Astrocyte (in vitro differentiated cells and primary cell): ENCODE results near the gene KCNIP2. TPM values are rescaled to one million over a fixed set of nuclear protein-coding genes. Genes with fewer than 3 reads are reported as not detected.

Source experiments
- DNase-seq: peaks from one replicate; pipeline ENCODE4 v3.0.0-alpha.2; 2010; ENCODE audit warnings: low read depth
- FAIRE-seq: peaks from 2 replicates; lab custom pipeline; 2011; peaks lifted over from hg19 to GRCh38; lab: Jason Lieb, UNC
- H2AFZ ChIP-seq: 2 replicates; pipeline ENCODE4 v1.6.0; 2012; ENCODE audit warnings: low read depth, low read length, inconsistent platforms
- H3K27ac ChIP-seq: 2 replicates; pipeline ENCODE4 v1.5.1; 2011; ENCODE audit warnings: low read depth, low read length, inconsistent platforms
- H3K27me3 ChIP-seq: 2 replicates; pipeline ENCODE4 v1.6.0; 2011; ENCODE audit warnings: low read length, inconsistent platforms; ENCODE audit not compliant: insufficient read depth
- H3K36me3 ChIP-seq: 2 replicates; pipeline ENCODE4 v1.5.1; 2011; ENCODE audit warnings: low read length, inconsistent platforms; ENCODE audit not compliant: insufficient read depth
- H3K4me1 ChIP-seq: 2 replicates; pipeline ENCODE4 v1.5.1; 2011; ENCODE audit warnings: low read length, inconsistent platforms; ENCODE audit not compliant: insufficient read depth
- H3K4me2 ChIP-seq: 2 replicates; pipeline ENCODE4 v1.6.0; 2012; ENCODE audit warnings: low read length, inconsistent platforms
- H3K4me3 ChIP-seq: 2 replicates; pipeline ENCODE4 v1.5.1; 2011; ENCODE audit warnings: low read depth, mild to moderate bottlenecking, low read length, inconsistent platforms; ENCODE audit not compliant: insufficient read depth
- H3K79me2 ChIP-seq: 2 replicates; pipeline ENCODE4 v1.6.0; 2012; ENCODE audit warnings: mild to moderate bottlenecking, low read length, inconsistent platforms; ENCODE audit not compliant: insufficient read depth
- H3K9ac ChIP-seq: 2 replicates; pipeline ENCODE4 v1.6.0; 2012; ENCODE audit warnings: mild to moderate bottlenecking, low read length, inconsistent platforms
- H3K9me3 ChIP-seq: 2 replicates; pipeline ENCODE4 v1.5.1; 2012; ENCODE audit warnings: low read depth, mild to moderate bottlenecking, low read length, inconsistent platforms; ENCODE audit not compliant: insufficient read depth
- H4K20me1 ChIP-seq: 2 replicates; pipeline ENCODE4 v1.6.0; 2012; ENCODE audit warnings: low read length, inconsistent platforms; ENCODE audit not compliant: insufficient read depth
- H3K27ac Mint-ChIP-seq: one replicate; pipeline ENCODE4 v1.8.0; 2021; ENCODE audit warnings: mild to moderate bottlenecking, mixed read lengths; ENCODE audit not compliant: unreplicated experiment
- H3K27me3 Mint-ChIP-seq: one replicate; pipeline ENCODE4 v1.8.0; 2021; ENCODE audit warnings: low read depth, mixed read lengths; ENCODE audit not compliant: unreplicated experiment
- H3K36me3 Mint-ChIP-seq: one replicate; pipeline ENCODE4 v1.8.0; 2021; ENCODE audit warnings: low read depth, mixed read lengths; ENCODE audit not compliant: unreplicated experiment
- H3K4me1 Mint-ChIP-seq: one replicate; pipeline ENCODE4 v1.8.0; 2021; ENCODE audit warnings: low read depth, mixed read lengths; ENCODE audit not compliant: unreplicated experiment
- H3K4me3 Mint-ChIP-seq: one replicate; pipeline ENCODE4 v1.8.0; 2021; ENCODE audit warnings: mild to moderate bottlenecking, moderate library complexity, mixed read lengths; ENCODE audit not compliant: unreplicated experiment
- H3K9me3 Mint-ChIP-seq: one replicate; pipeline ENCODE4 v1.8.0; 2021; ENCODE audit warnings: mild to moderate bottlenecking, mixed read lengths; ENCODE audit not compliant: unreplicated experiment
- EZH2 ChIP-seq: IDR thresholded peaks from 2 replicates; pipeline ENCODE4 v1.6.1; 2012; ENCODE audit warnings: mild to moderate bottlenecking, low read length, inconsistent platforms; ENCODE audit not compliant: insufficient read depth
- total RNA-seq: library from RNA; stranded (reverse); gene quantifications from 2 replicates; pipeline ENCODE4 v1.2.1, GENCODE V29; 2021
- TF ChIP-seq, protein P1 (sequence below): IDR thresholded peaks from 2 replicates; pipeline ENCODE4 v1.5.1; 2011; ENCODE audit warnings: low read depth, mild to moderate bottlenecking, inconsistent platforms, low read length, moderate library complexity; ENCODE audit not compliant: insufficient read depth

Gene KCNIP2
- total RNA-seq, 1 donor from 2014 or later, result 2.5 TPM

DNA sequence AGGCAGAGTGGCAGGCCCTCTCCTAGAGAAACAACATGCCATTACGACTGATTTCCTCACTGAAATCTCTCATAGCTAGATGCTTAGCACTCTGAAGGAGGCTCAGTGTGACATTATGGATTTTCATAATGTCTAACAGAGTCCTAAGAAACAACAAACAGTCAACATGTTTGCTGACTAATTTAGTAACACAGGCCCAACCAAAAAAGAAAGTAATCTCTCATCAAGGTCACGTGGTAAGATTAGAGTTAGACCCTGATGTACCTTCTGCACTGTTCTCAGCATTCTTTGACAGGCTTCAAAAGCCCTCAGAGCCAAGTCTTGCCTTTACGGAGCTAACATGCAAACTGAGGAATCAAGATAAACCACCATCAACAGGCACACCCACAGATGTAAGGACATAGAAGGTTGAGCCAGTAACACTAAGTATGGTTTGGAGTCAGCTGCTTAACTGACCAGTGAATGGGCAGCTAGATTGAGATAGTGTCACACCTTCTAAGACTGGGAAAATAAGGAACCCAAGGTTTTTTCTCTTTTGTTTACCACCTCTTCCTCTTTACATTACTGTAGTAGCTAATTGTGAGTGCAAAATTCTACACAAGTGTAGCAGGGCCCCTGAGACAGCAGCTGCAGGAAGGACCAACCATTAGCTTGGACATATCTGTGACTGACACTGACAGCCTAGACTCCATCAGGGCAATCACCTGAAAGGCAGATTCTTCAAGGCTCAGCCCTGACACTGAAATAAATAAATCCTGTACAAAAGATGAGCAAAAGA, 15.3 kb upstream of the KCNIP2 start:
- TF ChIP-seq, protein P1, sequence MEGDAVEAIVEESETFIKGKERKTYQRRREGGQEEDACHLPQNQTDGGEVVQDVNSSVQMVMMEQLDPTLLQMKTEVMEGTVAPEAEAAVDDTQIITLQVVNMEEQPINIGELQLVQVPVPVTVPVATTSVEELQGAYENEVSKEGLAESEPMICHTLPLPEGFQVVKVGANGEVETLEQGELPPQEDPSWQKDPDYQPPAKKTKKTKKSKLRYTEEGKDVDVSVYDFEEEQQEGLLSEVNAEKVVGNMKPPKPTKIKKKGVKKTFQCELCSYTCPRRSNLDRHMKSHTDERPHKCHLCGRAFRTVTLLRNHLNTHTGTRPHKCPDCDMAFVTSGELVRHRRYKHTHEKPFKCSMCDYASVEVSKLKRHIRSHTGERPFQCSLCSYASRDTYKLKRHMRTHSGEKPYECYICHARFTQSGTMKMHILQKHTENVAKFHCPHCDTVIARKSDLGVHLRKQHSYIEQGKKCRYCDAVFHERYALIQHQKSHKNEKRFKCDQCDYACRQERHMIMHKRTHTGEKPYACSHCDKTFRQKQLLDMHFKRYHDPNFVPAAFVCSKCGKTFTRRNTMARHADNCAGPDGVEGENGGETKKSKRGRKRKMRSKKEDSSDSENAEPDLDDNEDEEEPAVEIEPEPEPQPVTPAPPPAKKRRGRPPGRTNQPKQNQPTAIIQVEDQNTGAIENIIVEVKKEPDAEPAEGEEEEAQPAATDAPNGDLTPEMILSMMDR, result no peak
- no peak for TF ChIP-seq EZH2
- no peak overlapping the region for H3K27ac Mint-ChIP-seq
- H3K79me2 ChIP-seq, result no peaks in the 10 kb centered on the region
- no peak for FAIRE-seq
- no peaks in the 10 kb centered on the region for H3K36me3 ChIP-seq
- no peaks in the 10 kb centered on the region for H3K4me1 ChIP-seq
- no peak overlapping the region for H3K4me3 ChIP-seq
- no peak for DNase-seq
- peaks cover 11% of the 10 kb centered on the region for H3K36me3 Mint-ChIP-seq
- H3K9me3 ChIP-seq, result no peaks in the 10 kb centered on the region
- no peak overlapping the region for H3K4me2 ChIP-seq
- H4K20me1 ChIP-seq, result peaks cover 3% of the 10 kb centered on the region
- H3K9ac ChIP-seq, result no peak overlapping the region
- no peaks in the 10 kb centered on the region for H3K27me3 ChIP-seq
- peaks cover 7% of the 10 kb centered on the region for H3K9me3 Mint-ChIP-seq
- H3K4me1 Mint-ChIP-seq, result peaks cover 9% of the 10 kb centered on the region
- H3K4me3 Mint-ChIP-seq, result no peak overlapping the region
- H3K27ac ChIP-seq, result no peak overlapping the region
- H2AFZ ChIP-seq, result no peak overlapping the region
- no peaks in the 10 kb centered on the region for H3K27me3 Mint-ChIP-seq

DNA sequence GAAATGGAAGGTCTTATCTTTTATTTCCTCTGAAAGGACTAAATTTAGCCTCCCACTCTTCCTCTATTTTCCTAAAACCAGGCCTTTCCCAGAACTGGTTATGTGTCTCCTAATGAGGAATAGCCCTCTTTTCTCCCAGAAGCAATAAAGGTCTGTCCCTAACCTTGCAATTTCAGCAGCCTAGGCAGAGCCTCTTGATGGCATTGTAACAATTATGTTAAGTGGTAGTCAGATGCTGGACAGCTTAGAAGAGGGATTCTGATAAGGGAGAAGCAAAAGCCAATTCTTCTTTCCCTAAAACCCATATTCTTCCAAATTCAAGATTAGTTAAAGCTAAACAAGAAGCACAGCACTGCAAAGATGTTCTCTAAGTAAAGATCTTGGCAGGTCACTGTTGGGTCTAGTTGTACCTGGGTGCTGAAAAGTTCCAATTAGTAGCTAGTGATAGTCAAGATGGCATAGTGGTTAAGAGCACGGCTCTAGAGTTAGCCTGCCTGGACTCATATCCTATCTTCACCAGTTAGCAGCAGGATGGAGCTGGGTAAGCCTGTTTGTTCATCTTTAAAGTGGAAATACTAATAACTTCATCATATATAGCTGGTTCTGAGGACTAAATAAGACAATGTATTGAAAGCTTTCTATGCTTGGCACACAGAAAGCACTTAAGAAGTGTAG, 14.3 kb upstream of the KCNIP2 start:
- Mint-ChIP-seq H3K36me3 (peaks cover 11% of the 10 kb centered on the region), H3K9me3 (peaks cover 7% of the 10 kb centered on the region), H3K27me3 (no peaks in the 10 kb centered on the region), H3K4me1 (peaks cover 9% of the 10 kb centered on the region), H3K4me3 (no peak overlapping the region), H3K27ac (no peak overlapping the region)
- TF ChIP-seq EZH2, result no peak
- TF ChIP-seq, protein P1, result no peak
- H3K79me2 ChIP-seq, result no peaks in the 10 kb centered on the region
- H3K9ac ChIP-seq, result no peak overlapping the region
- no peaks in the 10 kb centered on the region for H3K9me3 ChIP-seq
- no peak overlapping the region for H3K4me3 ChIP-seq
- H3K27ac ChIP-seq, result no peak overlapping the region
- H4K20me1 ChIP-seq, result peaks cover 9% of the 10 kb centered on the region
- no peak overlapping the region for H3K4me2 ChIP-seq
- FAIRE-seq (no peak), DNase-seq (no peak)
- H2AFZ ChIP-seq, result no peak overlapping the region
- H3K36me3 ChIP-seq, result no peaks in the 10 kb centered on the region
- no peaks in the 10 kb centered on the region for H3K4me1 ChIP-seq
- no peaks in the 10 kb centered on the region for H3K27me3 ChIP-seq
